GM12801 (cell line): ENCODE results near the gene DRC3.

Experiments
- CTCF ChIP-seq: IDR thresholded peaks from one replicate; pipeline ENCODE4 v1.5.1; 2011; ENCODE audit warnings: control low read depth; ENCODE audit not compliant: insufficient read length; ENCODE audit errors: extremely low read depth

Gene DRC3

GRCh38 chr17:18002171-18002570 lies 29.5 kb downstream of the DRC3 start:
- TF ChIP-seq CTCF: no peak

GRCh38 chr17:18004345-18004744 lies 31.7 kb downstream of the DRC3 start:
- no peak for TF ChIP-seq CTCF

GRCh38 chr17:18004884-18005305 lies 32.2 kb downstream of the DRC3 start:
- TF ChIP-seq CTCF: no peak

- no peak for TF ChIP-seq CTCF
Observed at GRCh38 chr17:18005496-18005895, 32.8 kb downstream of the DRC3 start.

GRCh38 chr17:18006495-18007239 lies 34.0 kb downstream of the DRC3 start:
- no peak for TF ChIP-seq CTCF

- TF ChIP-seq CTCF: no peak
Observed at GRCh38 chr17:18008496-18009268, 36.0 kb downstream of the DRC3 start.

- no peak for TF ChIP-seq CTCF
Observed at GRCh38 chr17:18009609-18010420, 37.2 kb downstream of the DRC3 start.
